ENCODE results near the gene SLC22A2. TPM values are rescaled to one million over a fixed set of nuclear protein-coding genes. Genes with fewer than 3 reads are reported as not detected.

The SLC22A2 gene
- polyA plus RNA-seq, 1 donor (not counting 4 experiments of a cell fraction or from before 2014, with no cell fraction given) = not detected

DNA sequence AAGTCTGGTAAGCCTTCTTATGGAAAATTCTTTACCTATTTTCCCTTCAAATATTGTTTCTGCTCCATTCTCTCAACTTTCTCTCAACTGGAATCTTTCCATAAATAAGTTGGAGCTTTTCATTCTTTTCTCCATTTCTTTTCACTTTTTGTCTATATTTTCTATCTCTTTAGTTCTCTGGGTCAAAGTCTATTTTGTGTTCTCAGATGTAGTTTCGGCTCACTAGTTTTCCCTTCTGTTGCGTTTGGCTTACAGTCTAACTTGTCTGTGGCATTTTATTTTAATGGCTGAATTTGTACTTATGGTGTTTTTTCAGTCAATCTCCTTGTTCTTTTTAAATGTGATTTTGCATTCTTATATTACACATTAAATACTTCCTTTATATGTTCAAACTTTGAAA lies 14.1 kb upstream of the SLC22A2 start:
- FAIRE-seq = no peak
- no peak overlapping the region for H3K27ac ChIP-seq (ENCODE audit: control insufficient read depth, insufficient read depth, low read length)
- H3K9me1 ChIP-seq (ENCODE audit: control insufficient read depth, extremely low read depth, insufficient read depth, low read length) = no peaks in the 10 kb centered on the region

DNA sequence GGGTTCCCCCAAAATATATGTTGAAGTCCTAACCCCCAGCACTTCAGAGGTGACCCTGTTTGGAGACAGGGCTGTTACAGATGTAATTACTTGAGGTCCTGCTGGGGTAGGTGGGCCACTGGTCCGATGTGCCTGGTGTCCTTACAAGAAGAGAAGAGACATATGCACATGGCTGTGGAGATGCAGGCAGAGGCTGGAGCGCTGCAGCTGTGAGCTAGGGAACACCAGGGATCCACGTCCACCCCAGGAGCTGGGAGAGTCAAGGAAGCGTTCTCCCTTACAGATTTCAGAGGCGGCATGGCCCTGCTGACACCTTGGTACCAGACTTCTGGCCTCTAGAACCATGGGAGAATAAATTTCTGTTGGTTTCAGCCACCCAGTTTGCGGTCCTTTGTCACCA lies 11.7 kb upstream of the SLC22A2 start:
- no peaks in the 10 kb centered on the region for H3K4me1 ChIP-seq (ENCODE audit: control insufficient read depth, extremely low read depth, insufficient read depth, low read length)
- dilution Hi-C loops (cut with MboI; ENCODE audit: extremely low pct_ligation_motif_present, low sequenced_read_pairs) = no loop called here

More for the DNA sequence above, 14.1 kb upstream of the SLC22A2 start:
- Histone ChIP-seq H3K36me3 (ENCODE audit: control insufficient read depth in 2 of 2, extremely low read depth in 1 of 2, insufficient read depth in 2 of 2, low read length in 2 of 2) (no peaks in the 10 kb centered on the region), H3K9ac (ENCODE audit: control insufficient read depth, extremely low read depth, insufficient read depth, low read length) (no peak overlapping the region), H3K4me3 (ENCODE audit: control insufficient read depth in 2 of 3, extremely low read depth in 1 of 3, insufficient read depth in 2 of 3, low read depth in 1 of 3, low read length in 3 of 3) (no peak overlapping the region), H4K20me1 (ENCODE audit: control insufficient read depth, extremely low read depth, insufficient read depth, low read length) (no peaks in the 10 kb centered on the region), H3K4me1 (ENCODE audit: control insufficient read depth, extremely low read depth, insufficient read depth, low read length) (no peaks in the 10 kb centered on the region), H3K9me3 (ENCODE audit: control insufficient read depth, low read depth, low read length) (no peaks in the 10 kb centered on the region), H3K4me2 (ENCODE audit: control insufficient read depth, extremely low read depth, insufficient read depth, low read depth, low read length) (no peak overlapping the region), H3K79me2 (ENCODE audit: control insufficient read depth, insufficient read depth, low read length) (no peaks in the 10 kb centered on the region), H2AFZ (ENCODE audit: control insufficient read depth, low read length) (no peak overlapping the region), H3K27me3 (ENCODE audit: control insufficient read depth, extremely low read depth, insufficient read depth, low read length) (no peaks in the 10 kb centered on the region)
- dilution Hi-C loops (cut with MboI; ENCODE audit: extremely low pct_ligation_motif_present, low sequenced_read_pairs) = no loop called here
- DNase-seq (ENCODE audit: low read depth, low spot score) = no peak
- TF ChIP-seq EZH2 (IDR thresholded peaks at IDR 0.05; ENCODE audit: low read length) = no peak

More for the DNA sequence above, 11.7 kb upstream of the SLC22A2 start:
- Histone ChIP-seq H3K27me3 (ENCODE audit: control insufficient read depth, extremely low read depth, insufficient read depth, low read length) (no peaks in the 10 kb centered on the region), H4K20me1 (ENCODE audit: control insufficient read depth, extremely low read depth, insufficient read depth, low read length) (no peaks in the 10 kb centered on the region), H2AFZ (ENCODE audit: control insufficient read depth, low read length) (no peak overlapping the region), H3K9me1 (ENCODE audit: control insufficient read depth, extremely low read depth, insufficient read depth, low read length) (no peaks in the 10 kb centered on the region), H3K36me3 (ENCODE audit: control insufficient read depth in 2 of 2, extremely low read depth in 1 of 2, insufficient read depth in 2 of 2, low read length in 2 of 2) (no peaks in the 10 kb centered on the region), H3K9ac (ENCODE audit: control insufficient read depth, extremely low read depth, insufficient read depth, low read length) (no peak overlapping the region), H3K4me3 (ENCODE audit: control insufficient read depth in 2 of 3, extremely low read depth in 1 of 3, insufficient read depth in 2 of 3, low read depth in 1 of 3, low read length in 3 of 3) (no peak overlapping the region), H3K27ac (ENCODE audit: control insufficient read depth, insufficient read depth, low read length) (no peak overlapping the region), H3K79me2 (ENCODE audit: control insufficient read depth, insufficient read depth, low read length) (no peaks in the 10 kb centered on the region), H3K9me3 (ENCODE audit: control insufficient read depth, low read depth, low read length) (no peaks in the 10 kb centered on the region), H3K4me2 (ENCODE audit: control insufficient read depth, extremely low read depth, insufficient read depth, low read depth, low read length) (no peak overlapping the region)
- TF ChIP-seq, protein P1, sequence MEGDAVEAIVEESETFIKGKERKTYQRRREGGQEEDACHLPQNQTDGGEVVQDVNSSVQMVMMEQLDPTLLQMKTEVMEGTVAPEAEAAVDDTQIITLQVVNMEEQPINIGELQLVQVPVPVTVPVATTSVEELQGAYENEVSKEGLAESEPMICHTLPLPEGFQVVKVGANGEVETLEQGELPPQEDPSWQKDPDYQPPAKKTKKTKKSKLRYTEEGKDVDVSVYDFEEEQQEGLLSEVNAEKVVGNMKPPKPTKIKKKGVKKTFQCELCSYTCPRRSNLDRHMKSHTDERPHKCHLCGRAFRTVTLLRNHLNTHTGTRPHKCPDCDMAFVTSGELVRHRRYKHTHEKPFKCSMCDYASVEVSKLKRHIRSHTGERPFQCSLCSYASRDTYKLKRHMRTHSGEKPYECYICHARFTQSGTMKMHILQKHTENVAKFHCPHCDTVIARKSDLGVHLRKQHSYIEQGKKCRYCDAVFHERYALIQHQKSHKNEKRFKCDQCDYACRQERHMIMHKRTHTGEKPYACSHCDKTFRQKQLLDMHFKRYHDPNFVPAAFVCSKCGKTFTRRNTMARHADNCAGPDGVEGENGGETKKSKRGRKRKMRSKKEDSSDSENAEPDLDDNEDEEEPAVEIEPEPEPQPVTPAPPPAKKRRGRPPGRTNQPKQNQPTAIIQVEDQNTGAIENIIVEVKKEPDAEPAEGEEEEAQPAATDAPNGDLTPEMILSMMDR (optimal IDR thresholded peaks at IDR 0.05 in 1 of 3, IDR thresholded peaks at IDR 0.05 in 1 of 3, conservative IDR thresholded peaks at IDR 0.05 in 1 of 3; ENCODE audit: extremely low read depth in 1 of 3, insufficient read depth in 2 of 3, low read length in 3 of 3) = no peak
- no peak for TF ChIP-seq EZH2 (IDR thresholded peaks at IDR 0.05; ENCODE audit: low read length)
- FAIRE-seq (no peak), DNase-seq (ENCODE audit: low read depth, low spot score) (no peak)

Measured in keratinocyte (primary cell).